ENCODE data around the gene VIPR2. TPM values are rescaled to one million over a fixed set of nuclear protein-coding genes. Genes with fewer than 3 reads are reported as not detected.
A peak's percentile ranks its signal among the peaks of the same experiment; 100 is the strongest.

Gene VIPR2
- total RNA-seq, 6 donors from 2014 or later: 0.30 to 0.74 (median 0.40) TPM; not detected in 3

GRCh38 chr7:159022238-159022993 lies 122.3 kb downstream of the VIPR2 start:
- DNase-seq: no peak
- H3K27ac ChIP-seq: no peak overlapping the region
- H3K27me3 ChIP-seq: no peaks in the 10 kb centered on the region
- TF ChIP-seq POLR2AphosphoS5 (IDR thresholded peaks at IDR 0.05) (no peak), POLR2A (IDR thresholded peaks at IDR 0.05) (no peak), EP300 (IDR thresholded peaks at IDR 0.05) (no peak), CTCF (IDR thresholded peaks at IDR 0.05) (no peak)
- WGBS, 2 donors: 81 to 88% methylated on average over 14 to 20 of the region's 20 CpGs
- H3K4me1 ChIP-seq: no peaks in the 10 kb centered on the region
- ATAC-seq (ENCODE audit: low FRiP score in 2 of 2): peak; percentile 26 to 42
- no peak overlapping the region for H3K4me3 ChIP-seq
- no peaks in the 10 kb centered on the region for H3K36me3 ChIP-seq
- no peaks in the 10 kb centered on the region for H3K9me3 ChIP-seq

- no peak for ATAC-seq (ENCODE audit: low FRiP score in 2 of 2)
- no peaks in the 10 kb centered on the region for H3K36me3 ChIP-seq
- 72 to 82% methylated on average over 2 to 6 of the region's 6 CpGs for WGBS, 2 donors
- no peaks in the 10 kb centered on the region for H3K27me3 ChIP-seq
- DNase-seq: no peak
- no peaks in the 10 kb centered on the region for H3K9me3 ChIP-seq
- peaks cover 0 to under 1% (median 0%) of the 10 kb centered on the region in 4 donors for H3K4me1 ChIP-seq
- no peak overlapping the region for H3K27ac ChIP-seq
- no peak overlapping the region for H3K4me3 ChIP-seq
- TF ChIP-seq POLR2AphosphoS5 (IDR thresholded peaks at IDR 0.05) (no peak), POLR2A (IDR thresholded peaks at IDR 0.05) (no peak), CTCF (IDR thresholded peaks at IDR 0.05) (no peak), EP300 (IDR thresholded peaks at IDR 0.05) (no peak)
Measured at GRCh38 chr7:159020987-159021386, 123.7 kb downstream of the VIPR2 start.

GRCh38 chr7:159019111-159019510 lies 125.6 kb downstream of the VIPR2 start:
- no peaks in the 10 kb centered on the region for H3K36me3 ChIP-seq
- H3K4me1 ChIP-seq: peaks cover 0 to 12% (median 9%) of the 10 kb centered on the region in 4 donors
- TF ChIP-seq CTCF (IDR thresholded peaks at IDR 0.05) (no peak), EP300 (IDR thresholded peaks at IDR 0.05) (no peak), POLR2AphosphoS5 (IDR thresholded peaks at IDR 0.05) (no peak), POLR2A (IDR thresholded peaks at IDR 0.05) (no peak)
- no peaks in the 10 kb centered on the region for H3K27me3 ChIP-seq
- H3K9me3 ChIP-seq: no peaks in the 10 kb centered on the region
- no peak for ATAC-seq (ENCODE audit: low FRiP score in 2 of 2)
- H3K27ac ChIP-seq: no peak overlapping the region
- WGBS, 2 donors: 55 to 63% methylated on average over 5 of the region's 5 CpGs
- DNase-seq: no peak
- no peak overlapping the region for H3K4me3 ChIP-seq

- ATAC-seq (ENCODE audit: low FRiP score in 2 of 2) (no peak), DNase-seq (no peak)
- Histone ChIP-seq H3K36me3 (no peaks in the 10 kb centered on the region), H3K27ac (no peak overlapping the region), H3K27me3 (no peaks in the 10 kb centered on the region), H3K4me3 (no peak overlapping the region), H3K4me1 (peaks cover 4 to 18% (median 14%) of the 10 kb centered on the region in 4 donors), H3K9me3 (no peaks in the 10 kb centered on the region)
- 71 to 84% methylated on average over 3 of the region's 3 CpGs for WGBS, 2 donors
- TF ChIP-seq POLR2AphosphoS5 (IDR thresholded peaks at IDR 0.05) (no peak), EP300 (IDR thresholded peaks at IDR 0.05) (no peak), POLR2A (IDR thresholded peaks at IDR 0.05) (no peak), CTCF (IDR thresholded peaks at IDR 0.05) (no peak)
Measured at GRCh38 chr7:159017741-159018140, 126.9 kb downstream of the VIPR2 start.

GRCh38 chr7:159017210-159017609 lies 127.5 kb downstream of the VIPR2 start:
- no peak overlapping the region for H3K4me3 ChIP-seq
- H3K9me3 ChIP-seq: no peaks in the 10 kb centered on the region
- H3K27ac ChIP-seq: no peak overlapping the region
- no peak for DNase-seq
- H3K36me3 ChIP-seq: no peaks in the 10 kb centered on the region
- TF ChIP-seq POLR2AphosphoS5 (IDR thresholded peaks at IDR 0.05) (no peak), EP300 (IDR thresholded peaks at IDR 0.05) (no peak), POLR2A (IDR thresholded peaks at IDR 0.05) (no peak), CTCF (IDR thresholded peaks at IDR 0.05) (no peak)
- no peak for ATAC-seq (ENCODE audit: low FRiP score in 2 of 2)
- H3K4me1 ChIP-seq: peaks cover 9 to 23% (median 18%) of the 10 kb centered on the region in 4 donors
- WGBS, 2 donors: 76 to 89% methylated on average over 5 to 10 of the region's 10 CpGs
- H3K27me3 ChIP-seq: no peaks in the 10 kb centered on the region
